GM12875 (cell line): ENCODE data around the gene CBLB.

Experiments used
- H3K4me3 ChIP-seq: one replicate; pipeline ENCODE4 v1.5.1; 2011; ENCODE audit warnings: low read depth, low read length, control low read depth
- CTCF ChIP-seq: IDR thresholded peaks from 2 replicates; pipeline ENCODE4 v1.5.1; 2011; ENCODE audit warnings: low read depth, mild to moderate bottlenecking, control low read depth, inconsistent platforms, low read length, moderate library complexity, borderline replicate concordance; ENCODE audit not compliant: insufficient read depth

CBLB gene

GRCh38 chr3:105842449-105842848, 26.4 kb downstream of the CBLB start:
- H3K4me3 ChIP-seq, result no peak overlapping the region
- TF ChIP-seq CTCF, result no peak

GRCh38 chr3:105837947-105838346, 30.9 kb downstream of the CBLB start:
- no peak overlapping the region for H3K4me3 ChIP-seq
- TF ChIP-seq CTCF, result no peak

- no peak for TF ChIP-seq CTCF
- no peak overlapping the region for H3K4me3 ChIP-seq
Measured at GRCh38 chr3:105837143-105837740, 31.6 kb downstream of the CBLB start.

GRCh38 chr3:105836533-105836932, 32.3 kb downstream of the CBLB start:
- TF ChIP-seq CTCF, result no peak
- H3K4me3 ChIP-seq, result no peak overlapping the region

GRCh38 chr3:105835606-105836005, 33.2 kb downstream of the CBLB start:
- no peak for TF ChIP-seq CTCF
- no peak overlapping the region for H3K4me3 ChIP-seq

GRCh38 chr3:105834768-105835167, 34.0 kb downstream of the CBLB start:
- no peak for TF ChIP-seq CTCF
- H3K4me3 ChIP-seq, result no peak overlapping the region

- H3K4me3 ChIP-seq, result no peak overlapping the region
- no peak for TF ChIP-seq CTCF
Measured at GRCh38 chr3:105832644-105833043, 36.2 kb downstream of the CBLB start.
